ENCODE measurements around the gene SYP.
"Not testable (repeated sequence)": the region's sequence is repeated elsewhere in the genome, so short reads cannot be mapped to it uniquely, and the experiment has no call there.

SYP gene

DNA sequence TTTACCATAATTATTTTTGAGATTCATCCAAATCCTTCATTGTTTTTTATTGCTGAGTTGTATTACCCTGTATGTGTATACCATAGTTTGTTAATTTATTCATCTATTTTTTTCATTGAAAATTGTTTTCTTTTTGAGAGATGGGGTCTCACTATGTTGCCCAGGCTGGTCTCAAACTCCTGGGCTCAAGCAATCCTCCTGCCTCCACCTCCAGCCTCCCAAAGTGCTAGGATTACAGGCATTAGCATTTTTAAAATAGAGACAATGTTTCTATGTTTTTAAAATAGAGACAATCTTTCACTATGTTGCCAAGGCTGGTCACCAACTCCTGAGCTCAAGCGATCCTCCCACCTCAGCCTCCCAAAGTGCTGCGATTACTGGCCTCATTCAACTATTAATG, 39.1 kb downstream of the SYP start:
- TF ChIP-seq, protein P1, sequence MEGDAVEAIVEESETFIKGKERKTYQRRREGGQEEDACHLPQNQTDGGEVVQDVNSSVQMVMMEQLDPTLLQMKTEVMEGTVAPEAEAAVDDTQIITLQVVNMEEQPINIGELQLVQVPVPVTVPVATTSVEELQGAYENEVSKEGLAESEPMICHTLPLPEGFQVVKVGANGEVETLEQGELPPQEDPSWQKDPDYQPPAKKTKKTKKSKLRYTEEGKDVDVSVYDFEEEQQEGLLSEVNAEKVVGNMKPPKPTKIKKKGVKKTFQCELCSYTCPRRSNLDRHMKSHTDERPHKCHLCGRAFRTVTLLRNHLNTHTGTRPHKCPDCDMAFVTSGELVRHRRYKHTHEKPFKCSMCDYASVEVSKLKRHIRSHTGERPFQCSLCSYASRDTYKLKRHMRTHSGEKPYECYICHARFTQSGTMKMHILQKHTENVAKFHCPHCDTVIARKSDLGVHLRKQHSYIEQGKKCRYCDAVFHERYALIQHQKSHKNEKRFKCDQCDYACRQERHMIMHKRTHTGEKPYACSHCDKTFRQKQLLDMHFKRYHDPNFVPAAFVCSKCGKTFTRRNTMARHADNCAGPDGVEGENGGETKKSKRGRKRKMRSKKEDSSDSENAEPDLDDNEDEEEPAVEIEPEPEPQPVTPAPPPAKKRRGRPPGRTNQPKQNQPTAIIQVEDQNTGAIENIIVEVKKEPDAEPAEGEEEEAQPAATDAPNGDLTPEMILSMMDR (IDR thresholded peaks at IDR 0.05; ENCODE audit: low read depth, low read length), result no peak

DNA sequence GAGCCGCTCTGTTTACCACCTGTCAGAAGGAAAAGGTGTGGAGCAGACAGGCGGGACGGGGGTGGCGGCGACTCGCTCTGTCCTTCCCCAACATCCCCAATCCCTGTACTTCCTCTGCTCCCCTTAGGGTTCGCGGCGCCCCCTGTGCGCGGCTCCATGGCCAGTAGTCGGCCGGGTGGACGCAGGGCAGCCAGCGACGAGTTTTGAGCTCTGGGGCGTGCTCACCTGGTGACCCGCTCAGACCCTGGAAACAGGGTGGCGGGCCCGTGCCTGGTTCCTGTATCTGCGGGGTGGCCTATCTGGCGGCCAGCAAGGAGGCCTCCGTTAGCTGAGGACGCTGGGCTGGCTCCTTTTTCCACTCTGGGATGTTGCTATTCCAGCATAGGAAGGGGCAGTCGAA, 42.8 kb downstream of the SYP start:
- TF ChIP-seq, protein P1 (IDR thresholded peaks at IDR 0.05; ENCODE audit: low read depth, low read length), result no peak
- H3K4me3 ChIP-seq (ENCODE audit: low read depth, low read length), result no peak overlapping the region

More for the DNA sequence above, 39.1 kb downstream of the SYP start:
- no peak overlapping the region for H3K4me3 ChIP-seq (ENCODE audit: low read depth, low read length)

DNA sequence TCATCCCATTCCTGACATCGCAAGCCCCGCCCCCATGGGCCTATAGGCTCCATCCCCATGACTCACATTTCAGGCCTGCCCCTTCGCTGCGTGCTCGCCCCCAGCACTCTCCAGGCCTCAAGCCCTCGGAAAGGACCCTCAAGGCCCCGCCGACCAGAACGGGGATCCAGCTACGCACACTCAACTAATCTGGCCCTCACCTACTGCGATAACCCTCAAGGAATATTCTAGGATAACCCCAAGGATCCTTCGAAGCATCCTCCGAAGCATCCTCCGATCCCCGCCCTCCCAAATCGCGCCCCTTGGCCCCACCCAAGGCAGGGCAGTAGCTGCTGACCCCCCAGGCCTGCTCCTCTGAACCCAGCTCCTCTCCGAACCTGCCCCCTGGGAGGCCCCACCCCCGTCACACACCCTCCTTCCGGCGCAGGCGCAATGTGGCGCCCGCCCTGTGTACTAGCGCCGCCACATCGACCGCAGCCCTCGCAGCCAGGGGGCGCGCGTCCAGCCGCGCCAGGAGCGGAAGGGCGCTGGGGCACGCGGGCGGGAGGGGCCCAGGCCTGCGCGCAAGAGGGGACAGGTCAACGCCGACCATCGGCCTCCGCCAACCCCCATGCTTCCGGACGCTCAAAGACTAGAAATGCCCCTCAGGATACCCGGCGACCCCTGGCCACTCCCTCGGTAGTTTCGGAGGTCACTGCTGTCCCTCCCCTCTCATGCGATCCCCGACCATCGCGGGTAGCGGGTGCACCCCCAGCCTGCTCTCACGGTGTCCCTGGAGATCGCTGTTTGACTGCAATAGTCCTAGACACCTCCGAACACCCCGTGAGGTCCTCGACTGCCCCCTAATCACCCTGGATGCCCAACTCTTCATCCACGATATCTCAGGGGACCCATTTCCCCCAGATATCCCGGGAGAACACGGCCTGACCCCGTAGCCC, 43.8 kb downstream of the SYP start:
- peak overlapping the region; percentile 49 for H3K4me3 ChIP-seq (ENCODE audit: low read depth, low read length)

DNA sequence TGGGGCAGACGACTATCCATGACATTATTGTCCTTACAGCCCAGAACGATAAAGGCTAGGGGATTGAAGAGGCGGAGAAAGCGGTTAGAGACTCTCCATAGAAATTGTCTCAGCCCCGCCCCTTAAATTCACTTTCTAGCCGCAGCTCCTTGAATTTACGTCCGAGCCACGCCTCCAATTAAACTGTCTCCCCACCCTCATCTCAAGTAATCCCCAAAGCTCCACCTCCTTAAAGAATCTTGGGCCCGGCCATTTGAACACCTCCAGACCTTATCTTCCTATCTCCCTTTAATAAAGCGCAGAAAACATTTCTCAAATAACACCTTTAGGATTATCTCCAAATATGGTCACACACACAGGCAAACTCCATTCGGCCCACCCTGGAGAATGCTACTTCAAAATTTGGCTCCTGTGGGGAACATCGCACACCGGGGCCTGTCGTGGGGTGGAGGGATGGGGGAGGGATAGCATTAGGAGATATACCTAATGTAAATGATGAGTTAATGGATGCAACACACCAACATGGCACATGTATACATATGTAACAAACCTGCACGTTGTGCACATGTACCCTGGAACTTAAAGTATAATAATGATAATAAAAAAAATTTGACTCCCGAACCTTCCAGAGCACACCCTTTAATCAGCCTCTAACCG, 44.6 kb downstream of the SYP start:
- TF ChIP-seq, protein P1 (IDR thresholded peaks at IDR 0.05; ENCODE audit: low read depth, low read length), result no peak
- H3K4me3 ChIP-seq (ENCODE audit: low read depth, low read length), result peak overlapping the region; percentile 43

More for the DNA sequence above, 43.8 kb downstream of the SYP start:
- TF ChIP-seq, protein P1 (IDR thresholded peaks at IDR 0.05; ENCODE audit: low read depth, low read length), result peak; percentile 53

DNA sequence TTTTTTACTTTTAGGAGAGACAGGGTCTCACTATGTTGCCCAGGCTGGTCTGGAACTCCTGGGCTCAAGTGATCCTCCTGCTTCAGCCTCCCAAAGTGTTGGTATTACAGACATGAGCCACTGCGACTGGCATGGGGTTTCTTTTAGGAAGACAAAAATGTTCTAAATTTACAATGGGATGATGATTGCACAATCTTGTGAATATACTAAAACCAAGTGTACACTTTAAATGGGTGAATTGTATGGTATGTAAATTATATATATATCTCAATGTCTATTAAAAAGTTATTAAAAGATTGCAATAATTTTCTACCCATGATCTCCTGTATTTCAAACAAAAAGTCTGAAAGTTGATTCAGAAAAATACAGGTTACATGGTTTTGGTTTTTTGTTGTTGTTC, 46.5 kb downstream of the SYP start:
- TF ChIP-seq, protein P1 (IDR thresholded peaks at IDR 0.05; ENCODE audit: low read depth, low read length), result no peak
- H3K4me3 ChIP-seq (ENCODE audit: low read depth, low read length), result no peak overlapping the region

DNA sequence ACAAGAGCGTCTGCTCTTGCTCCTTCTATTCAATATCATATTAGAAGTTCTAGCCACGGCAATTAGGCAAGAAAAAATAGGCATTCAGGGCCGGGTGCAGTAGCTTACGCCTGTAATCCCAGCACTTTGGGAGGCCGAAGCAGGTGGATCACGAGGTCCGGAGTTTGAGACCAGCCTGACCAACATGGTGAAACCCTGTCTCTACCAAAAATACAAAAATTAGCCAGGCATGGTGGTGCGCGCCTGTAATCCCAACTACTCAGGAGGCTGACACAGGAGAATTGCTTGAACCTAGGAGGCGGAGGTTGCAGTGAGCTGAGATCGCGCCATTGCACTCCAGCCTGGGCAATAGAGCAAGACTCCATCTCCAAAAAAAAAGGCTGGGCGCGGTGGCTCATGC, 50.7 kb downstream of the SYP start:
- H3K4me3 ChIP-seq (ENCODE audit: low read depth, low read length), result not testable (repeated sequence)

DNA sequence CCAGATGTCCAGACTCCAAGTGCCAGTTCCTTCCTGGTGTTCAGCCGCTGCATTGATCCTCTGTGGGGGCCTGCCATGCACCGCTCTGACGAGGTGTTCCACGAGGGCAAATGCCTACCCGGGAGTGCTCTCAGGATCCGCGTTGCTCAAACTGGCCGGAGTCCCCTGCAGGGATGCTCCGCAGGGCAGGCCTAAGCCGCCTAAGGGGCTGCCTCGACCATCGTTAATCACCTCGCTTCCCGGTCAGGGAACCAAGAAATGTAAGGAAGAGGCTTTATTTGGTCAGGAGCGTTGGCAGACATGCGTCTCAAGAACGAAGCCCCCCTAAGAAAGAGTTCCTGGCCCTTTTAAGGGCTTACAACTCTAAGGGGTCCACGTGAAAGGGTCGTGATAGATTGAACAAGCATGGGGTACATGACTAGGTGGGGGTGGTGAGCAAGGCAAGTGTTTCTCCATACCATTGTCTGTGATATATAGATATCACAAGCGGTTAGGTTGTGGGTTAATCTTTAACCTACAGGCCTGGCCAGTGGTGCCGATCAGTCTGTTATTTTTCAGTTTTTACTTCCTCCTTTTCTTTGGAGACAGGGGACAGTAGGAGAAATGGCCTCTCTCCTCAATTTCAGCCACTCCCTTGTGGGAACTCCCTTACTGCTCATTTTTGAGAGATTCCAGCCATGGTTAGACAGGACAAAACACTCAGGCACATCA, 51.4 kb downstream of the SYP start:
- not testable (repeated sequence) for H3K4me3 ChIP-seq (ENCODE audit: low read depth, low read length)

DNA sequence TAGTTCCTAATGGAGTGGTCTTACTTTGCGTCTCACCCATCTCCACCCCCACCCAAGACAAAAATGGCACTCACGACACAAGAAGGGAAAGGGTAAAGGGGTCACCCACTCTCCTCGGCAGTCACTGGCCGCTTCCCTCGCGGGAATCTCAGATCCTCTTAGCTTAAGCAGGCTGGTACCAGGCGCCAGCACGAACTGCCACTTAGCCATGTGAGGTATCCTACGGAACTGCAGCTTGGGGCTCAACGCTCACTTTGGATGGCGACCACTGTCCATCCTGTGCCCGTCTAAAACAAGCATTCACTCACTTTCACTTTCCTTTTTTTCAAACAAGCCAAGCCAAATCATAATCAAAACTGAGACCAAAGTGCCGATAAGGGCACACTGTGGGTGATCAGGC, 52.1 kb downstream of the SYP start:
- H3K4me3 ChIP-seq (ENCODE audit: low read depth, low read length), result no peak overlapping the region
- TF ChIP-seq, protein P1 (IDR thresholded peaks at IDR 0.05; ENCODE audit: low read depth, low read length), result no peak
